ENCODE results near the gene NFKBIL1.

Gene NFKBIL1

GRCh38 chr6:31579119-31579505, 31.7 kb downstream of the NFKBIL1 start:
- no peak overlapping the region for H3K4me3 ChIP-seq (ENCODE audit: low read depth, low read length)
- TF ChIP-seq CTCF (IDR thresholded peaks at IDR 0.05; ENCODE audit: borderline replicate concordance, insufficient read depth, low read depth, low read length): no peak

GRCh38 chr6:31579546-31580437, 32.4 kb downstream of the NFKBIL1 start:
- TF ChIP-seq CTCF (IDR thresholded peaks at IDR 0.05; ENCODE audit: borderline replicate concordance, insufficient read depth, low read depth, low read length): no peak
- H3K4me3 ChIP-seq (ENCODE audit: low read depth, low read length): peak overlapping the region; percentile 64

GRCh38 chr6:31580438-31580740, 33.0 kb downstream of the NFKBIL1 start:
- H3K4me3 ChIP-seq (ENCODE audit: low read depth, low read length): peak overlapping the region; percentile 64
- no peak for TF ChIP-seq CTCF (IDR thresholded peaks at IDR 0.05; ENCODE audit: borderline replicate concordance, insufficient read depth, low read depth, low read length)

GRCh38 chr6:31580807-31581433, 33.5 kb downstream of the NFKBIL1 start:
- peak; percentile 98 for TF ChIP-seq CTCF (IDR thresholded peaks at IDR 0.05; ENCODE audit: borderline replicate concordance, insufficient read depth, low read depth, low read length)
- peak overlapping the region; percentile 64 for H3K4me3 ChIP-seq (ENCODE audit: low read depth, low read length)

- TF ChIP-seq CTCF (IDR thresholded peaks at IDR 0.05; ENCODE audit: borderline replicate concordance, insufficient read depth, low read depth, low read length): no peak
- H3K4me3 ChIP-seq (ENCODE audit: low read depth, low read length): peak overlapping the region; percentile 64
Measured at GRCh38 chr6:31581434-31582229, 34.2 kb downstream of the NFKBIL1 start.

GRCh38 chr6:31582230-31582643, 34.8 kb downstream of the NFKBIL1 start, which contains the start of gene LTB:
TSS of gene LTB (minus strand) at chr6:31582424. CDS start at chr6:31582417, 7 bp downstream.
- H3K4me3 ChIP-seq (ENCODE audit: low read depth, low read length): peak within 1 kb of the TSS; percentile 64
- TF ChIP-seq CTCF (IDR thresholded peaks at IDR 0.05; ENCODE audit: borderline replicate concordance, insufficient read depth, low read depth, low read length): no peak

All from GM12875 (cell line).